Smooth muscle cell of the brain vasculature (primary cell): Measurements from ENCODE around the gene ASIC3.

ENCODE experiments used
- DNase-seq: peaks from one replicate; pipeline ENCODE4 v3.0.0-alpha.2; 2012; ENCODE audit warnings: low read depth, low spot score

Gene ASIC3

GRCh38 chr7:151056666-151057505, 8.6 kb downstream of the ASIC3 start:
- DNase-seq, result no peak

- DNase-seq, result no peak
Observed at GRCh38 chr7:151057506-151057988, 9.2 kb downstream of the ASIC3 start, which contains the start of gene CDK5. TSS of gene CDK5 (minus strand) at chr7:151057897. CDS start at chr7:151057848, 49 bp downstream.

GRCh38 chr7:151057989-151058780, 9.9 kb downstream of the ASIC3 start:
- DNase-seq, result peak; percentile 99

- DNase-seq, result no peak
Observed at GRCh38 chr7:151058781-151059366, 10.5 kb downstream of the ASIC3 start.

GRCh38 chr7:151059367-151060112, 11.2 kb downstream of the ASIC3 start, which contains the start of gene SLC4A2:
TSS of gene SLC4A2 (plus strand) at chr7:151059589. CDS start at chr7:151061988, 2,399 bp downstream.
- DNase-seq, result no peak

- DNase-seq, result no peak
Observed at GRCh38 chr7:151060113-151060415, 11.7 kb downstream of the ASIC3 start.

- DNase-seq, result no peak
Observed at GRCh38 chr7:151060416-151061212, 12.3 kb downstream of the ASIC3 start.

- no peak for DNase-seq
Observed at GRCh38 chr7:151061213-151062110, 13.1 kb downstream of the ASIC3 start.

GRCh38 chr7:151062111-151062398, 13.7 kb downstream of the ASIC3 start:
- DNase-seq, result no peak

- no peak for DNase-seq
Observed at GRCh38 chr7:151062399-151063211, 14.3 kb downstream of the ASIC3 start.

GRCh38 chr7:151063212-151063561, 14.9 kb downstream of the ASIC3 start:
- no peak for DNase-seq

- no peak for DNase-seq
Observed at GRCh38 chr7:151064454-151064853, 16.1 kb downstream of the ASIC3 start.

- no peak for DNase-seq
Observed at GRCh38 chr7:151064993-151065392, 16.7 kb downstream of the ASIC3 start.

- DNase-seq, result no peak
Observed at GRCh38 chr7:151065516-151065915, 17.2 kb downstream of the ASIC3 start.

- DNase-seq, result no peak
Observed at GRCh38 chr7:151066273-151066974, 18.1 kb downstream of the ASIC3 start.

GRCh38 chr7:151068069-151068773, 19.9 kb downstream of the ASIC3 start:
- no peak for DNase-seq

- no peak for DNase-seq
Observed at GRCh38 chr7:151069841-151070573, 21.7 kb downstream of the ASIC3 start.
